OCI-LY7 (cell line): ENCODE results near the gene MAP3K6. TPM values are rescaled to one million over a fixed set of nuclear protein-coding genes. Genes with fewer than 3 reads are reported as not detected.

Experiments
- BruUV-seq: library from RNA; stranded (reverse); fragments of 400-500 nt; replicated peaks from 2 replicates; lab custom pipeline; 2021; lab: Mats Ljungman, UMichigan
- CTCF ChIA-PET: fragments of 300-600 bp; sonication (Branson Sonifier 250); formaldehyde crosslinking; loops from one replicate; lab custom pipeline; 2022; ENCODE audit warnings: antibody characterized with exemption; ENCODE audit not compliant: unreplicated experiment; lab: Charles Lee
- POLR2A ChIA-PET: fragments of 300-600 bp; sonication (Branson Sonifier 250); formaldehyde crosslinking; loops from one replicate; lab custom pipeline; 2022; ENCODE audit warnings: antibody characterized with exemption; lab: Charles Lee
- DNase-seq: peaks from one replicate; pipeline ENCODE4 v3.0.0-alpha.2; 2015; ENCODE audit warnings: low spot score
- H2AFZ ChIP-seq: fragments of 200-600 bp; sonication (generic), shearing (Covaris generic); 2 replicates; pipeline ENCODE4 v1.6.1; 2014; ENCODE audit warnings: mild to moderate bottlenecking, antibody characterized with exemption, low read length, moderate library complexity
- H3K27ac ChIP-seq: fragments of 200-600 bp; sonication (generic); 2 replicates; pipeline ENCODE4 v1.5.1; 2014; ENCODE audit warnings: mixed run types, low read depth, mild to moderate bottlenecking, moderate library complexity, low read length, inconsistent platforms; ENCODE audit not compliant: poor library complexity, severe bottlenecking
- H3K36me3 ChIP-seq: fragments of 200-600 bp; sonication (generic); 2 replicates; pipeline ENCODE4 v1.6.1; 2014; ENCODE audit warnings: mild to moderate bottlenecking, antibody characterized with exemption, low read length, moderate library complexity, mixed read lengths; ENCODE audit not compliant: insufficient read depth
- H3K4me1 ChIP-seq: fragments of 200-600 bp; sonication (generic); 2 replicates; pipeline ENCODE4 v1.5.1; 2014; ENCODE audit warnings: mild to moderate bottlenecking, low read length; ENCODE audit not compliant: insufficient read depth, poor library complexity, severe bottlenecking
- H3K4me2 ChIP-seq: fragments of 200-600 bp; sonication (generic); 2 replicates; pipeline ENCODE4 v1.6.1; 2014; ENCODE audit warnings: mild to moderate bottlenecking, low read length
- H3K4me3 ChIP-seq: fragments of 200-600 bp; sonication (generic); 2 replicates; pipeline ENCODE4 v1.5.1; 2014; ENCODE audit warnings: mild to moderate bottlenecking, low read depth, low read length; ENCODE audit not compliant: poor library complexity, severe bottlenecking
- H3K79me2 ChIP-seq: fragments of 200-600 bp; sonication (generic); 2 replicates; pipeline ENCODE4 v1.6.1; 2016; ENCODE audit warnings: low read depth, mild to moderate bottlenecking, low read length, moderate library complexity, mixed read lengths; ENCODE audit not compliant: insufficient read depth
- H3K9me2 ChIP-seq: fragments of 200-600 bp; sonication (generic); 2 replicates; pipeline ENCODE4 v1.6.1; 2016; ENCODE audit warnings: mild to moderate bottlenecking, low read length, mixed read lengths; ENCODE audit not compliant: insufficient read depth
- H3K9me3 ChIP-seq: fragments of 200-600 bp; sonication (generic); 2 replicates; pipeline ENCODE4 v1.6.1; 2014; ENCODE audit warnings: mild to moderate bottlenecking, mixed run types, low read length, mixed read lengths
- H4K20me1 ChIP-seq: fragments of 200-600 bp; sonication (generic); 2 replicates; pipeline ENCODE4 v1.6.1; 2014; ENCODE audit warnings: mild to moderate bottlenecking, antibody characterized with exemption, low read length, moderate library complexity, mixed read lengths; ENCODE audit not compliant: insufficient read depth
- CTCF ChIP-seq: fragments of 200-600 bp; sonication (generic); conservative IDR thresholded peaks from 2 replicates; pipeline ENCODE4 v1.5.1; 2014; ENCODE audit warnings: mild to moderate bottlenecking, antibody characterized with exemption, low read length, moderate library complexity, mixed read lengths
- EZH2phosphoT487 ChIP-seq: fragments of 200-600 bp; sonication (generic); IDR thresholded peaks from 2 replicates; pipeline ENCODE4 v1.6.1; 2018; ENCODE audit warnings: low read depth, borderline replicate concordance, mild to moderate bottlenecking, mixed run types, antibody characterized with exemption, low read length, moderate library complexity, mixed read lengths
- intact Hi-C: fragments of 100-400 bp; cut with micrococcal nuclease; formaldehyde crosslinking; loops from one replicate; pipeline ENCODE4 v1.10.0; 2022; ENCODE audit not compliant: unreplicated experiment
- total RNA-seq, 2 experiments: library from RNA; depleted of rRNA in 1 of 2; stranded (reverse); fragments of >200 nt in 1 of 2; shearing (Covaris generic) in 1 of 2; gene quantifications; 2 replicates each; pipeline ENCODE4 v1.2.3, GENCODE V29; 2014 to 2022

The MAP3K6 gene
- total RNA-seq, 2 experiments from 2014 or later, result 5.9 to 8.0 TPM

- TF ChIP-seq CTCF (peak; percentile 74), EZH2phosphoT487 (no peak)
- H2AFZ ChIP-seq, result peak within 1 kb of the TSS; percentile 90
- POLR2A ChIA-PET, result interaction anchor here (0.5 kb wide), 1 partner anchor 777 kb away, joined by 4 read pairs; no protein-coding TSS in a partner anchor
Observed at GRCh38 chr1:27392096-27392777, 25.5 kb upstream of the MAP3K6 start, which contains the start of gene GPR3. TSS of gene GPR3 (plus strand) at chr1:27392622. CDS start at chr1:27393799, 1,177 bp downstream.

GRCh38 chr1:27391511-27392095 lies 24.8 kb upstream of the MAP3K6 start:
- no peak for TF ChIP-seq CTCF
- TF ChIP-seq EZH2phosphoT487, result no peak
- Histone ChIP-seq H3K4me3 (no peak overlapping the region), H3K79me2 (no peaks in the 10 kb centered on the region), H3K9me2 (no peaks in the 10 kb centered on the region), H2AFZ (peak overlapping the region; percentile 90; the same call in 1 of the 2 replicates), H3K36me3 (no peaks in the 10 kb centered on the region), H3K4me1 (peaks cover 13% of the 10 kb centered on the region), H4K20me1 (no peaks in the 10 kb centered on the region), H3K9me3 (no peaks in the 10 kb centered on the region), H3K4me2 (peak overlapping the region; percentile 87; the same call in 1 of the 2 replicates), H3K27ac (no peak overlapping the region)
- POLR2A ChIA-PET, result interaction anchor here (0.5 kb wide), 1 partner anchor 776 kb away, joined by 4 read pairs; no protein-coding TSS in a partner anchor
- intact Hi-C loops, result loop anchor here (1.0 to 5.0 kb wide), 3 partner anchors 49 to 289 kb away; partner anchors contain the start of gene SYTL1
- no TSS peak for BruUV-seq
- no peak for DNase-seq
- CTCF ChIA-PET, result interaction anchor here (0.6 to 1.1 kb wide), 3 partner anchors 21 to 271 kb away, joined by 4 to 6 read pairs (median 4); no protein-coding TSS in a partner anchor

More at GRCh38 chr1:27392096-27392777, 25.5 kb upstream of the MAP3K6 start, which contains the start of gene GPR3:
- Histone ChIP-seq H3K9me3 (no peaks in the 10 kb centered on the region), H3K4me1 (peaks cover 13% of the 10 kb centered on the region), H4K20me1 (no peaks in the 10 kb centered on the region), H3K4me2 (peak within 1 kb of the TSS; percentile 87), H3K36me3 (no peaks in the 10 kb centered on the region), H3K27ac (no peak within 1 kb of the TSS), H3K4me3 (peak within 1 kb of the TSS; percentile 75), H3K9me2 (no peaks in the 10 kb centered on the region), H3K79me2 (no peaks in the 10 kb centered on the region)
- no TSS peak for BruUV-seq
- CTCF ChIA-PET, result interaction anchor here (1.0 kb wide), 1 partner anchor 271 kb away, joined by 6 read pairs; no protein-coding TSS in a partner anchor
- peak; percentile 96 for DNase-seq
- intact Hi-C loops, result loop anchor here (1.0 to 5.0 kb wide), 3 partner anchors 50 to 290 kb away; partner anchors contain the start of gene SYTL1
